ENCODE measurements around the gene P3R3URF.

The P3R3URF gene

GRCh38 chr1:46137916-46138315 is 38.4 kb downstream of the P3R3URF start:
- TF ChIP-seq CTCF (IDR thresholded peaks at IDR 0.05; ENCODE audit: low read length) (no peak), EZH2 (optimal IDR thresholded peaks at IDR 0.05; ENCODE audit: low read depth, low read length) (no peak), EZH2phosphoT487 (IDR thresholded peaks at IDR 0.05; ENCODE audit: low read length) (no peak)
- Histone ChIP-seq H3K9me3 (replicated peaks; ENCODE audit: insufficient read depth, low read length) (no peaks in the 10 kb centered on the region), H3K27ac (ENCODE audit: low read length) (no peak overlapping the region), H3K27me3 (replicated peaks; ENCODE audit: insufficient read depth, low read length) (no peaks in the 10 kb centered on the region), H3K9ac (ENCODE audit: low read length) (no peak overlapping the region), H3K4me3 (ENCODE audit: low read length) (no peak overlapping the region), H3K9me2 (replicated peaks; ENCODE audit: insufficient read depth, low read length) (no peaks in the 10 kb centered on the region), H3K4me1 (ENCODE audit: low read length) (peaks cover 33% of the 10 kb centered on the region), H3K79me2 (ENCODE audit: low read length) (no peaks in the 10 kb centered on the region), H3K4me2 (ENCODE audit: low read depth, low read length) (no peak overlapping the region), H3F3A (ENCODE audit: insufficient read depth, low read length) (peaks cover 19% of the 10 kb centered on the region), H4K20me1 (ENCODE audit: insufficient read depth, low read length) (no peaks in the 10 kb centered on the region), H3K36me3 (replicated peaks; ENCODE audit: insufficient read depth, low read length) (no peaks in the 10 kb centered on the region), H2AFZ (ENCODE audit: low read length) (no peak overlapping the region)
- no peak for DNase-seq

- TF ChIP-seq EZH2 (optimal IDR thresholded peaks at IDR 0.05; ENCODE audit: low read depth, low read length) (no peak), EZH2phosphoT487 (IDR thresholded peaks at IDR 0.05; ENCODE audit: low read length) (no peak), CTCF (IDR thresholded peaks at IDR 0.05; ENCODE audit: low read length) (no peak)
- Histone ChIP-seq H3K27me3 (replicated peaks; ENCODE audit: insufficient read depth, low read length) (no peaks in the 10 kb centered on the region), H3F3A (ENCODE audit: insufficient read depth, low read length) (peaks cover 30% of the 10 kb centered on the region), H2AFZ (ENCODE audit: low read length) (no peak overlapping the region), H3K79me2 (ENCODE audit: low read length) (no peaks in the 10 kb centered on the region), H3K4me2 (ENCODE audit: low read depth, low read length) (no peak overlapping the region), H4K20me1 (ENCODE audit: insufficient read depth, low read length) (no peaks in the 10 kb centered on the region), H3K9ac (ENCODE audit: low read length) (no peak overlapping the region), H3K9me2 (replicated peaks; ENCODE audit: insufficient read depth, low read length) (no peaks in the 10 kb centered on the region), H3K36me3 (replicated peaks; ENCODE audit: insufficient read depth, low read length) (no peaks in the 10 kb centered on the region), H3K27ac (ENCODE audit: low read length) (no peak overlapping the region), H3K4me1 (ENCODE audit: low read length) (peaks cover 33% of the 10 kb centered on the region), H3K9me3 (replicated peaks; ENCODE audit: insufficient read depth, low read length) (no peaks in the 10 kb centered on the region), H3K4me3 (ENCODE audit: low read length) (no peak overlapping the region)
- no peak for DNase-seq
Observed at GRCh38 chr1:46136711-46137110, 39.6 kb downstream of the P3R3URF start.

- Histone ChIP-seq H3K4me1 (ENCODE audit: low read length) (peaks cover 33% of the 10 kb centered on the region), H3K36me3 (replicated peaks; ENCODE audit: insufficient read depth, low read length) (no peaks in the 10 kb centered on the region), H3K4me3 (ENCODE audit: low read length) (peak overlapping the region; percentile 4; the same call in 1 of the 2 replicates), H3K27me3 (replicated peaks; ENCODE audit: insufficient read depth, low read length) (no peaks in the 10 kb centered on the region), H3F3A (ENCODE audit: insufficient read depth, low read length) (peaks cover 31% of the 10 kb centered on the region), H3K9me2 (replicated peaks; ENCODE audit: insufficient read depth, low read length) (no peaks in the 10 kb centered on the region), H2AFZ (ENCODE audit: low read length) (0 out of 2 replicates have a peak overlapping the region, but pooled peaks have one; percentile 1), H3K9ac (ENCODE audit: low read length) (no peak overlapping the region), H3K9me3 (replicated peaks; ENCODE audit: insufficient read depth, low read length) (no peaks in the 10 kb centered on the region), H3K27ac (ENCODE audit: low read length) (peak overlapping the region; percentile 99; the same call in 1 of the 2 replicates), H3K79me2 (ENCODE audit: low read length) (peaks cover 10% of the 10 kb centered on the region), H4K20me1 (ENCODE audit: insufficient read depth, low read length) (no peaks in the 10 kb centered on the region), H3K4me2 (ENCODE audit: low read depth, low read length) (peak overlapping the region; percentile 98)
- peak; percentile 38 for DNase-seq
- TF ChIP-seq EZH2 (optimal IDR thresholded peaks at IDR 0.05; ENCODE audit: low read depth, low read length) (no peak), CTCF (IDR thresholded peaks at IDR 0.05; ENCODE audit: low read length) (no peak), EZH2phosphoT487 (IDR thresholded peaks at IDR 0.05; ENCODE audit: low read length) (no peak)
Observed at GRCh38 chr1:46134660-46135331, 41.5 kb downstream of the P3R3URF start.
